B cell (primary cell): ENCODE data around the gene KATNBL1. TPM values are rescaled to one million over a fixed set of nuclear protein-coding genes. Genes with fewer than 3 reads are reported as not detected.

Source experiments
- ATAC-seq: fragments of 200-7000 bp; cut with Tn5 transposase; one replicate; pipeline ENCODE4 v1.10.0; 2021; ENCODE audit warnings: low read depth, mild to moderate bottlenecking, moderate number of reproducible peaks, moderate library complexity
- CTCF ChIA-PET: fragments of 350-600 bp; sonication (Branson Sonifier 250); formaldehyde crosslinking; loops from one replicate; lab custom pipeline; 2021; ENCODE audit warnings: antibody characterized with exemption, inconsistent platforms; lab: Charles Lee
- POLR2A ChIA-PET: fragments of 350-600 bp; sonication (Branson Sonifier 250); formaldehyde crosslinking; loops from one replicate; lab custom pipeline; 2021; ENCODE audit warnings: antibody characterized with exemption; lab: Charles Lee
- DNase-seq: peaks from one replicate; pipeline ENCODE4 v3.0.0; 2013
- H2AFZ ChIP-seq: 2 replicates; pipeline ENCODE4 v1.6.1; 2012; ENCODE audit warnings: mild to moderate bottlenecking, low read depth, low read length; ENCODE audit not compliant: insufficient read depth, poor library complexity, severe bottlenecking
- H3K27ac ChIP-seq, 2 donors: 1 replicate in 1 of 2; 2 replicates in 1 of 2; pipeline ENCODE4 v1.5.1; 2012 to 2013; ENCODE audit warnings: low read length in 2 of 2, mild to moderate bottlenecking in 2 of 2, moderate library complexity in 1 of 2
- H3K27me3 ChIP-seq, 4 experiments: fragments of 200-600 bp in 1 of 4; sonication (generic) in 1 of 4; replicated peaks in 1 of 4; 1 replicate in 2 of 4; 2 replicates in 2 of 4; pipeline versions ENCODE4 v1.6.1 to v1.7.0; 2013 to 2016; ENCODE audit warnings: low read length in 3 of 4, mild to moderate bottlenecking in 2 of 4, mixed read lengths in 1 of 4, moderate library complexity in 1 of 4; ENCODE audit not compliant: insufficient read depth in 4 of 4, control insufficient read depth in 3 of 4; ENCODE audit errors: control extremely low read depth in 1 of 4
- H3K36me3 ChIP-seq, 2 experiments: replicated peaks in 1 of 2; 1 replicate in 1 of 2; 2 replicates in 1 of 2; pipeline versions ENCODE4 v1.6.1 to v1.7.1; 2013; ENCODE audit warnings: low read length in 1 of 2; ENCODE audit not compliant: insufficient read depth in 2 of 2, control insufficient read depth in 1 of 2; ENCODE audit errors: control extremely low read depth in 1 of 2, extremely low read depth in 1 of 2
- H3K4me1 ChIP-seq, 2 donors: fragments of 200-600 bp in 1 of 2; sonication (generic) in 1 of 2; 1 replicate in 1 of 2; 2 replicates in 1 of 2; pipeline versions ENCODE4 v1.5.1 to v1.6.1; 2013 to 2017; ENCODE audit warnings: low read length in 2 of 2; ENCODE audit not compliant: control insufficient read depth in 2 of 2, insufficient read depth in 2 of 2
- H3K4me2 ChIP-seq: replicated peaks from 2 replicates; pipeline ENCODE3; 2012; ENCODE audit warnings: mild to moderate bottlenecking, low read depth, low read length; ENCODE audit not compliant: poor library complexity, severe bottlenecking
- H3K4me3 ChIP-seq, 5 experiments: fragments of 200-600 bp in 1 of 5; sonication (generic) in 1 of 5; 1 replicate in 3 of 5; 2 replicates in 2 of 5; pipeline versions ENCODE4 v1.5.1 to v1.7.0; 2011 to 2016; ENCODE audit warnings: low read length in 4 of 5, mild to moderate bottlenecking in 4 of 5, low read depth in 2 of 5, control low read depth in 1 of 5, moderate library complexity in 1 of 5; ENCODE audit not compliant: insufficient read depth in 1 of 5; ENCODE audit errors: control extremely low read depth in 1 of 5, extremely low read depth in 1 of 5
- H3K79me2 ChIP-seq: fragments of 200-600 bp; sonication (generic); one replicate; pipeline ENCODE4 v1.6.0; 2016; ENCODE audit warnings: low read length; ENCODE audit not compliant: control insufficient read depth, insufficient read depth
- H3K9ac ChIP-seq: fragments of 200-600 bp; sonication (generic); 2 replicates; pipeline ENCODE4 v1.6.1; 2017; ENCODE audit warnings: mild to moderate bottlenecking, low read length, moderate library complexity
- H3K9me3 ChIP-seq, 3 donors: one replicate each; pipeline versions ENCODE4 v1.6.1 to v1.7.1; 2013; ENCODE audit warnings: low read length in 2 of 3; ENCODE audit not compliant: control insufficient read depth in 2 of 3, insufficient read depth in 1 of 3; ENCODE audit errors: control extremely low read depth in 1 of 3
- H4K20me1 ChIP-seq: 2 replicates; pipeline ENCODE4 v1.6.0; 2012; ENCODE audit warnings: mild to moderate bottlenecking, low read length; ENCODE audit not compliant: insufficient read depth, control insufficient read depth, poor library complexity, severe bottlenecking
- H3K27ac Mint-ChIP-seq: one replicate; pipeline ENCODE4 v1.8.0; 2021; ENCODE audit warnings: mixed read lengths
- H3K27me3 Mint-ChIP-seq: one replicate; pipeline ENCODE4 v1.8.0; 2021; ENCODE audit warnings: mixed read lengths
- H3K4me1 Mint-ChIP-seq: one replicate; pipeline ENCODE4 v1.8.0; 2021; ENCODE audit warnings: mixed read lengths
- H3K4me3 Mint-ChIP-seq: one replicate; pipeline ENCODE4 v1.8.0; 2021; ENCODE audit warnings: mixed read lengths
- H3K9me3 Mint-ChIP-seq: one replicate; pipeline ENCODE4 v1.8.0; 2022; ENCODE audit warnings: mixed read lengths; ENCODE audit not compliant: insufficient read depth
- CTCF ChIP-seq: fragments of 200-600 bp; IDR thresholded peaks from one replicate; pipeline ENCODE4 v1.8.0; 2022; ENCODE audit warnings: antibody characterized with exemption, mild to moderate bottlenecking
- EZH2 ChIP-seq: IDR thresholded peaks from 2 replicates; pipeline ENCODE4 v1.6.1; 2012; ENCODE audit warnings: borderline replicate concordance, low read depth, mild to moderate bottlenecking, moderate library complexity, low read length; ENCODE audit not compliant: insufficient read depth, poor library complexity, severe bottlenecking
- whole genome bisulfite sequencing: methylation state at CpG from one replicate; pipeline ENCODE4 v1.1.5; 2013; ENCODE audit warnings: missing lambda C conversion rate; ENCODE audit not compliant: insufficient coverage; 5-methylcytosine and 5-hydroxymethylcytosine counted together
- intact Hi-C: fragments of 100-400 bp; cut with micrococcal nuclease; formaldehyde crosslinking; loops from one replicate; pipeline ENCODE4 v1.10.0; 2022
- polyA plus RNA-seq: library from polyadenylated mRNA; depleted of rRNA; stranded (reverse); fragments of >200 nt; gene quantifications from 2 replicates; pipeline ENCODE4 v1.2.3, GENCODE V29; 2012
- total RNA-seq, 2 donors: library from RNA; stranded (reverse); fragments of 120-200 nt in 1 of 2; gene quantifications; 1 replicate in 1 of 2; 2 replicates in 1 of 2; pipeline versions ENCODE4 v1.2.3 to v1.2.4, GENCODE V29; 2013 to 2022

KATNBL1 gene
- total and polyA plus RNA-seq, 2 donors (not counting 1 experiment from before 2014, with no cell fraction given), result 22.1 to 54.8 TPM

- no peak overlapping the region for H3K27ac ChIP-seq
- H3K4me2 ChIP-seq, result no peak overlapping the region
- no peaks in the 10 kb centered on the region for H3K27me3 ChIP-seq
- H3K4me3 ChIP-seq, result no peak overlapping the region
- POLR2A ChIA-PET, result no interaction called here
- H3K36me3 ChIP-seq, result peaks cover 4 to 7% of the 10 kb centered on the region in 2 experiments
- H3K4me1 ChIP-seq, result peaks cover 9 to 10% of the 10 kb centered on the region in 2 donors
- Mint-ChIP-seq H3K27ac (no peak overlapping the region), H3K4me1 (peaks cover 23% of the 10 kb centered on the region), H3K27me3 (no peaks in the 10 kb centered on the region), H3K4me3 (no peak overlapping the region), H3K9me3 (no peaks in the 10 kb centered on the region)
- no peak for ATAC-seq
- H4K20me1 ChIP-seq, result peaks cover 26% of the 10 kb centered on the region
- WGBS, result no CpG with 5 or more reads among the region's 4 CpGs
- CTCF ChIA-PET, result no interaction called here
- TF ChIP-seq EZH2 (no peak), CTCF (no peak)
- H3K9me3 ChIP-seq, result no peaks in the 10 kb centered on the region
- DNase-seq, result no peak
- H2AFZ ChIP-seq, result no peak overlapping the region
- intact Hi-C loops, result loop anchor here (5.0 kb wide), 1 partner anchor 469 kb away; no protein-coding TSS in a partner anchor
- H3K79me2 ChIP-seq, result peaks cover 84% of the 10 kb centered on the region
- H3K9ac ChIP-seq, result no peak overlapping the region
Measured at GRCh38 chr15:34206011-34206410, 3.9 kb downstream of the KATNBL1 start.

GRCh38 chr15:34203936-34204335, 6.0 kb downstream of the KATNBL1 start:
- Mint-ChIP-seq H3K4me3 (no peak overlapping the region), H3K27ac (no peak overlapping the region), H3K27me3 (no peaks in the 10 kb centered on the region), H3K9me3 (no peaks in the 10 kb centered on the region), H3K4me1 (peaks cover 19% of the 10 kb centered on the region)
- H3K9ac ChIP-seq, result no peak overlapping the region
- WGBS, result no CpG with 5 or more reads among the region's 1 CpG
- peaks cover 24% of the 10 kb centered on the region for H4K20me1 ChIP-seq
- no peak overlapping the region for H3K4me3 ChIP-seq
- peaks cover 4 to 5% of the 10 kb centered on the region in 2 donors for H3K4me1 ChIP-seq
- no peak overlapping the region for H3K4me2 ChIP-seq
- H2AFZ ChIP-seq, result no peak overlapping the region
- DNase-seq, result no peak
- ChIA-PET CTCF (no interaction called here), POLR2A (no interaction called here)
- peaks cover 0 to 5% (median 0%) of the 10 kb centered on the region in 3 donors for H3K9me3 ChIP-seq
- peaks cover 93% of the 10 kb centered on the region for H3K79me2 ChIP-seq
- ATAC-seq, result no peak
- no peak overlapping the region for H3K27ac ChIP-seq
- no peaks in the 10 kb centered on the region for H3K27me3 ChIP-seq
- intact Hi-C loops, result no loop called here
- no peak for TF ChIP-seq CTCF
- TF ChIP-seq EZH2, result no peak
- H3K36me3 ChIP-seq, result peaks cover 7 to 9% of the 10 kb centered on the region in 2 experiments
